HCT116 (cell line): ENCODE data around the gene ROBO1. TPM values are rescaled to one million over a fixed set of nuclear protein-coding genes. Genes with fewer than 3 reads are reported as not detected.

Source experiments
- ATAC-seq: fragments of 200-7000 bp; cut with Tn5 transposase; 2 replicates; pipeline ENCODE4 v1.9.1; 2020; ENCODE audit warnings: mild to moderate bottlenecking, moderate library complexity
- BruUV-seq: library from RNA; stranded (reverse); fragments of 400-500 nt; replicated peaks from 2 replicates; lab custom pipeline; 2021; lab: Mats Ljungman, UMichigan
- CTCF ChIA-PET: fragments of 300-600 bp; sonication (Branson Sonifier 250); formaldehyde crosslinking; loops from one replicate; lab custom pipeline; 2021; ENCODE audit warnings: antibody characterized with exemption; lab: Charles Lee
- POLR2A ChIA-PET: fragments of 300-600, 350-600 bp; sonication (Branson Sonifier 250); formaldehyde crosslinking; loops from one replicate; lab custom pipeline; 2021; ENCODE audit warnings: antibody characterized with exemption; lab: Charles Lee
- RAD21 ChIA-PET, 2 experiments: fragments of 300-600 bp; sonication (Branson Sonifier 250); formaldehyde crosslinking; loops; one replicate each; lab custom pipeline; 2023; ENCODE audit warnings: low total read pairs in 2 of 2; ENCODE audit not compliant: uncharacterized antibody in 2 of 2, unreplicated experiment in 2 of 2, low non-redundant PET in 1 of 2; lab: Charles Lee
- DNase-seq: peaks from one replicate; pipeline ENCODE4 v3.0.0-alpha.2; 2010; ENCODE audit warnings: low read depth, low spot score
- H2AFZ ChIP-seq: fragments of 200-600 bp; shearing (Covaris generic), sonication (generic); 2 replicates; pipeline ENCODE4 v1.6.1; 2017; ENCODE audit warnings: low read depth, mixed run types, mixed read lengths, antibody characterized with exemption, low read length; ENCODE audit not compliant: poor library complexity, severe bottlenecking
- H3K27ac ChIP-seq: 2 replicates; pipeline ENCODE4 v1.5.1; 2012; ENCODE audit warnings: low read depth, low read length
- H3K27me3 ChIP-seq: fragments of 200-600 bp; sonication (generic); 2 replicates; pipeline ENCODE4 v1.6.1; 2016; ENCODE audit warnings: mixed run types, low read length, mixed read lengths; ENCODE audit not compliant: insufficient read depth
- H3K36me3 ChIP-seq, 2 experiments: fragments of 200-500 bp in 1 of 2; fragments of 200-600 bp in 1 of 2; sonication (Bioruptor generic) in 1 of 2; sonication (generic) in 1 of 2; 2 replicates each; pipeline versions ENCODE4 v1.5.1 to v1.6.1; 2014 to 2016; ENCODE audit warnings: low read length in 2 of 2, inconsistent platforms in 1 of 2, mixed read lengths in 1 of 2, mixed run types in 1 of 2; ENCODE audit not compliant: insufficient read depth in 2 of 2, control insufficient read depth in 1 of 2
- H3K4me1 ChIP-seq, 2 experiments: fragments of 200-600 bp in 1 of 2; sonication (generic) in 1 of 2; 2 replicates each; pipeline versions ENCODE4 v1.5.1 to v1.6.1; 2012 to 2017; ENCODE audit warnings: low read length in 2 of 2, inconsistent platforms in 1 of 2, mild to moderate bottlenecking in 1 of 2, mixed read lengths in 1 of 2, mixed run types in 1 of 2, moderate library complexity in 1 of 2; ENCODE audit not compliant: insufficient read depth in 2 of 2, control insufficient read depth in 1 of 2
- H3K4me2 ChIP-seq: fragments of 200-600 bp; sonication (generic); 2 replicates; pipeline ENCODE4 v1.6.1; 2017; ENCODE audit warnings: mixed run types, low read length, mixed read lengths
- H3K4me3 ChIP-seq, 2 experiments: fragments of 200-600 bp in 1 of 2; sonication (generic) in 1 of 2; replicated peaks in 1 of 2; 2 replicates each; pipeline ENCODE4 v1.5.1; 2011 to 2016; ENCODE audit warnings: low read length in 2 of 2, control low read depth in 1 of 2, low read depth in 1 of 2, mild to moderate bottlenecking in 1 of 2, mixed read lengths in 1 of 2, mixed run types in 1 of 2
- H3K79me2 ChIP-seq: fragments of 200-600 bp; sonication (generic); 2 replicates; pipeline ENCODE4 v1.6.1; 2017; ENCODE audit warnings: mild to moderate bottlenecking, mixed run types, low read length, moderate library complexity, mixed read lengths; ENCODE audit not compliant: insufficient read depth
- H3K9ac ChIP-seq: fragments of 200-600 bp; sonication (generic); 2 replicates; pipeline ENCODE4 v1.6.1; 2016; ENCODE audit warnings: low read length, mixed read lengths
- H3K9me2 ChIP-seq: fragments of 200-600 bp; sonication (generic), shearing (Covaris generic); 2 replicates; pipeline ENCODE4 v1.6.1; 2017; ENCODE audit warnings: mixed run types, mild to moderate bottlenecking, moderate library complexity; ENCODE audit not compliant: insufficient read depth
- H3K9me3 ChIP-seq, 2 experiments: fragments of 200-500 bp in 1 of 2; fragments of 200-600 bp in 1 of 2; sonication (Bioruptor generic) in 1 of 2; sonication (generic) in 1 of 2; 2 replicates each; pipeline ENCODE4 v1.6.1; 2014 to 2017; ENCODE audit warnings: low read length in 2 of 2, mixed read lengths in 2 of 2, inconsistent platforms in 1 of 2, low read depth in 1 of 2, mild to moderate bottlenecking in 1 of 2, mixed run types in 1 of 2, moderate library complexity in 1 of 2; ENCODE audit not compliant: control insufficient read depth in 1 of 2, insufficient read depth in 1 of 2
- H4K20me1 ChIP-seq: fragments of 200-600 bp; sonication (generic), shearing (Covaris generic); 2 replicates; pipeline ENCODE4 v1.6.1; 2017; ENCODE audit warnings: mixed run types, mild to moderate bottlenecking, moderate library complexity; ENCODE audit not compliant: insufficient read depth
- CBX3 ChIP-seq: IDR thresholded peaks from 2 replicates; pipeline ENCODE4 v1.6.1; 2012; ENCODE audit warnings: low read depth
- CEBPB ChIP-seq: IDR thresholded peaks from 2 replicates; pipeline ENCODE4 v1.6.1; 2012; ENCODE audit warnings: low read depth
- ELF1 ChIP-seq: IDR thresholded peaks from 2 replicates; pipeline ENCODE4 v1.6.1; 2012; ENCODE audit warnings: low read depth, borderline replicate concordance
- EZH2phosphoT487 ChIP-seq: fragments of 200-600 bp; IDR thresholded peaks from 2 replicates; pipeline ENCODE4 v1.6.1; 2018; ENCODE audit warnings: antibody characterized with exemption, borderline replicate concordance
- POLR2A ChIP-seq: IDR thresholded peaks from 2 replicates; pipeline ENCODE4 v1.7.0; 2011; ENCODE audit warnings: borderline replicate concordance; ENCODE audit not compliant: insufficient read depth, insufficient read length; ENCODE audit errors: extremely low read depth
- RAD21 ChIP-seq: IDR thresholded peaks from 2 replicates; pipeline ENCODE4 v1.6.1; 2012; ENCODE audit warnings: low read depth, mild to moderate bottlenecking
- SIN3A ChIP-seq: IDR thresholded peaks from 2 replicates; pipeline ENCODE4 v1.6.1; 2012; ENCODE audit warnings: low read depth
- SP1 ChIP-seq: IDR thresholded peaks from 2 replicates; pipeline ENCODE4 v1.6.1; 2012; ENCODE audit warnings: low read depth
- SRF ChIP-seq: IDR thresholded peaks from 2 replicates; pipeline ENCODE4 v1.6.1; 2012; ENCODE audit warnings: low read depth
- TCF7L2 ChIP-seq: IDR thresholded peaks from 2 replicates; pipeline ENCODE4 v1.7.0; 2011; ENCODE audit warnings: borderline replicate concordance, inconsistent platforms; ENCODE audit not compliant: insufficient read depth, insufficient read length; ENCODE audit errors: extremely low read depth
- YY1 ChIP-seq: IDR thresholded peaks from 2 replicates; pipeline ENCODE4 v1.6.1; 2011; ENCODE audit warnings: low read length, low read depth, moderate library complexity, mild to moderate bottlenecking; ENCODE audit not compliant: insufficient replicate concordance; ENCODE audit errors: extremely low read depth
- ZFX ChIP-seq: fragments of 450-650 bp; IDR thresholded peaks from 2 replicates; pipeline ENCODE4 v1.6.1; 2017
- intact Hi-C: fragments of 100-400 bp; cut with micrococcal nuclease; formaldehyde crosslinking; loops from 2 replicates; pipeline ENCODE4 v1.10.0; 2022
- total RNA-seq: library from RNA; stranded (reverse); gene quantifications from one replicate; pipeline ENCODE4 v1.2.1, GENCODE V29; 2021; ENCODE audit not compliant: unreplicated experiment
- TF ChIP-seq, protein P1 (sequence below): IDR thresholded peaks from 2 replicates; pipeline ENCODE4 v1.6.1; 2012
- TF ChIP-seq, protein P2 (sequence below): IDR thresholded peaks from 2 replicates; pipeline ENCODE4 v1.6.1; 2011; ENCODE audit warnings: mild to moderate bottlenecking, low read length, moderate library complexity; ENCODE audit not compliant: insufficient replicate concordance; ENCODE audit errors: extremely low read depth
- TF ChIP-seq, protein P3 (sequence below): IDR thresholded peaks from 2 replicates; pipeline ENCODE4 v1.6.1; 2012

ROBO1 gene
- total RNA-seq, 1 experiment from 2014 or later = 0.27 TPM

DNA sequence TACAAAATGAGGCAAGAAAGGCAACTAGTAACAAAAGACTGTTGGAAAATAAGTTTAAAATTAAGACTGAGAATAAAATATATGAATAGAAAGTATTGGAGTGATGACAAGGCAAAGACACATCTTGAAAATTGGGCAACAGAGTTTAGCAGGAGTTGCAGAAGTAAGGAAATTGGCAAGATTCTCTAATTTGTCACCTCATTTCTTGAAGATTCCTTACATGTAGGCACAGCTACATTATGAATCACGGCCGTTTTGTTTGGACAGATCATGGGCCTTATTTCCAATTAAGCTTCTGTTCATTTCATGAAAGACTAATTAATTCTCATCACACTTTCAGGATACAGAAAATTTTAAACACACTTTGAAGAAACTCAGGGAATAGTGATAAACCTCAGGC, 170.1 kb downstream of the ROBO1 start:
- Histone ChIP-seq H3K36me3 (no peaks in the 10 kb centered on the region), H4K20me1 (no peaks in the 10 kb centered on the region), H3K4me3 (no peak overlapping the region), H2AFZ (no peak overlapping the region), H3K27me3 (no peaks in the 10 kb centered on the region), H3K4me1 (no peaks in the 10 kb centered on the region), H3K9me3 (peaks cover 14 to 21% of the 10 kb centered on the region in 2 experiments; a peak in 2 of 4 replicates), H3K9ac (no peak overlapping the region), H3K9me2 (no peaks in the 10 kb centered on the region), H3K79me2 (no peaks in the 10 kb centered on the region), H3K27ac (no peak overlapping the region), H3K4me2 (no peak overlapping the region)
- POLR2A ChIA-PET = no interaction called here
- DNase-seq = no peak
- CTCF ChIA-PET = no interaction called here
- intact Hi-C loops = no loop called here
- TF ChIP-seq CEBPB = no peak
- TF ChIP-seq RAD21 = no peak
- TF ChIP-seq, protein P1, sequence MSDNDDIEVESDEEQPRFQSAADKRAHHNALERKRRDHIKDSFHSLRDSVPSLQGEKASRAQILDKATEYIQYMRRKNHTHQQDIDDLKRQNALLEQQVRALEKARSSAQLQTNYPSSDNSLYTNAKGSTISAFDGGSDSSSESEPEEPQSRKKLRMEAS = no peak
- no peak for TF ChIP-seq SP1
- TF ChIP-seq ZFX = no peak
- no peak for TF ChIP-seq SRF
- no peak for TF ChIP-seq SIN3A
- no peak for TF ChIP-seq ELF1
- TF ChIP-seq YY1 = no peak
- TF ChIP-seq, protein P2, sequence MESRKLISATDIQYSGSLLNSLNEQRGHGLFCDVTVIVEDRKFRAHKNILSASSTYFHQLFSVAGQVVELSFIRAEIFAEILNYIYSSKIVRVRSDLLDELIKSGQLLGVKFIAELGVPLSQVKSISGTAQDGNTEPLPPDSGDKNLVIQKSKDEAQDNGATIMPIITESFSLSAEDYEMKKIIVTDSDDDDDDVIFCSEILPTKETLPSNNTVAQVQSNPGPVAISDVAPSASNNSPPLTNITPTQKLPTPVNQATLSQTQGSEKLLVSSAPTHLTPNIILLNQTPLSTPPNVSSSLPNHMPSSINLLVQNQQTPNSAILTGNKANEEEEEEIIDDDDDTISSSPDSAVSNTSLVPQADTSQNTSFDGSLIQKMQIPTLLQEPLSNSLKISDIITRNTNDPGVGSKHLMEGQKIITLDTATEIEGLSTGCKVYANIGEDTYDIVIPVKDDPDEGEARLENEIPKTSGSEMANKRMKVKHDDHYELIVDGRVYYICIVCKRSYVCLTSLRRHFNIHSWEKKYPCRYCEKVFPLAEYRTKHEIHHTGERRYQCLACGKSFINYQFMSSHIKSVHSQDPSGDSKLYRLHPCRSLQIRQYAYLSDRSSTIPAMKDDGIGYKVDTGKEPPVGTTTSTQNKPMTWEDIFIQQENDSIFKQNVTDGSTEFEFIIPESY = no peak
- no peak for TF ChIP-seq TCF7L2
- TF ChIP-seq POLR2A = no peak
- TF ChIP-seq, protein P3, sequence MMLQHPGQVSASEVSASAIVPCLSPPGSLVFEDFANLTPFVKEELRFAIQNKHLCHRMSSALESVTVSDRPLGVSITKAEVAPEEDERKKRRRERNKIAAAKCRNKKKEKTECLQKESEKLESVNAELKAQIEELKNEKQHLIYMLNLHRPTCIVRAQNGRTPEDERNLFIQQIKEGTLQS = no peak
- TF ChIP-seq CBX3 = no peak
- TF ChIP-seq EZH2phosphoT487 = no peak
- no TSS peak for BruUV-seq
- RAD21 ChIA-PET = no interaction called here
- ATAC-seq = no peak
